GM23338 (cell line): ENCODE results near the gene HEMK1. TPM values are rescaled to one million over a fixed set of nuclear protein-coding genes. Genes with fewer than 3 reads are reported as not detected.

Experiments used
- ATAC-seq: fragments of 200-7000 bp; cut with Tn5 transposase; 3 replicates; pipeline ENCODE4 v1.9.1; 2020
- DNase-seq: peaks from one replicate; pipeline ENCODE4 v3.0.0-alpha.2; 2015; ENCODE audit warnings: low spot score
- H2AFZ ChIP-seq: fragments of 200-600 bp; sonication (generic); 2 replicates; pipeline ENCODE4 v1.8.0; 2016; ENCODE audit warnings: antibody characterized with exemption, mild to moderate bottlenecking, moderate library complexity
- H3F3A ChIP-seq: fragments of 200-600 bp; sonication (generic); replicated peaks from 2 replicates; pipeline ENCODE4 v1.8.0; 2017; ENCODE audit warnings: antibody characterized with exemption, mixed run types, low read depth
- H3K27ac ChIP-seq: fragments of 200-600 bp; sonication (generic); 2 replicates; pipeline ENCODE4 v1.6.1; 2016; ENCODE audit warnings: low read depth
- H3K27me3 ChIP-seq: fragments of 200-600 bp; sonication (generic); 2 replicates; pipeline ENCODE4 v1.8.0; 2016; ENCODE audit warnings: mild to moderate bottlenecking, mixed run types, moderate library complexity; ENCODE audit not compliant: insufficient read depth
- H3K36me3 ChIP-seq: fragments of 200-600 bp; sonication (generic); 2 replicates; pipeline ENCODE4 v1.8.0; 2016; ENCODE audit warnings: mild to moderate bottlenecking; ENCODE audit not compliant: insufficient read depth
- H3K4me1 ChIP-seq: fragments of 200-600 bp; sonication (generic); 2 replicates; pipeline ENCODE4 v1.8.0; 2016; ENCODE audit warnings: mild to moderate bottlenecking, moderate library complexity; ENCODE audit not compliant: insufficient read depth
- H3K4me2 ChIP-seq: fragments of 200-600 bp; sonication (generic); 2 replicates; pipeline ENCODE4 v1.7.1; 2017; ENCODE audit warnings: mixed run types
- H3K4me3 ChIP-seq: fragments of 200-600 bp; sonication (generic); 2 replicates; pipeline ENCODE4 v1.6.1; 2016; ENCODE audit warnings: mixed run types
- H3K79me2 ChIP-seq: fragments of 200-600 bp; sonication (generic); replicated peaks from 2 replicates; pipeline ENCODE4 v1.8.0; 2017; ENCODE audit warnings: mild to moderate bottlenecking; ENCODE audit not compliant: insufficient read depth
- H3K9me2 ChIP-seq: fragments of 200-600 bp; sonication (generic); 2 replicates; pipeline ENCODE4 v1.8.0; 2017; ENCODE audit not compliant: insufficient read depth
- H4K20me1 ChIP-seq: fragments of 200-600 bp; sonication (generic); replicated peaks from 2 replicates; pipeline ENCODE4 v1.8.0; 2017; ENCODE audit warnings: mild to moderate bottlenecking; ENCODE audit not compliant: insufficient read depth
- H3K27ac Mint-ChIP-seq: 2 replicates; pipeline ENCODE4 v1.8.0; 2020; ENCODE audit warnings: inconsistent platforms, mild to moderate bottlenecking, moderate library complexity, mixed read lengths
- H3K27me3 Mint-ChIP-seq: 3 replicates; pipeline ENCODE4 v1.8.0; 2022; ENCODE audit warnings: low read depth, mild to moderate bottlenecking, moderate library complexity, mixed read lengths, inconsistent platforms; ENCODE audit not compliant: insufficient read depth, poor library complexity
- H3K36me3 Mint-ChIP-seq: 3 replicates; pipeline ENCODE4 v1.8.0; 2021; ENCODE audit warnings: low read depth, mild to moderate bottlenecking, inconsistent platforms, moderate library complexity, mixed read lengths
- H3K4me1 Mint-ChIP-seq: 3 replicates; pipeline ENCODE4 v1.8.0; 2020; ENCODE audit warnings: mild to moderate bottlenecking, inconsistent platforms, mixed read lengths
- H3K4me3 Mint-ChIP-seq: 3 replicates; pipeline ENCODE4 v1.8.0; 2021; ENCODE audit warnings: moderate library complexity, mild to moderate bottlenecking, inconsistent platforms, mixed read lengths
- H3K9me3 Mint-ChIP-seq: 3 replicates; pipeline ENCODE4 v1.8.0; 2020; ENCODE audit warnings: moderate library complexity, mild to moderate bottlenecking, inconsistent platforms, mixed read lengths
- EZH2 ChIP-seq: fragments of 200-600 bp; sonication (generic); IDR thresholded peaks from one replicate; pipeline ENCODE4 v1.8.0; 2017; ENCODE audit warnings: antibody characterized with exemption, mild to moderate bottlenecking, low read depth; ENCODE audit not compliant: unreplicated experiment
- EZH2phosphoT487 ChIP-seq: fragments of 200-600 bp; sonication (generic); IDR thresholded peaks from one replicate; pipeline ENCODE4 v1.8.1; 2018; ENCODE audit warnings: antibody characterized with exemption; ENCODE audit not compliant: unreplicated experiment
- JUNB ChIP-seq: IDR thresholded peaks from one replicate; pipeline ENCODE4 v1.6.1; 2016; ENCODE audit warnings: antibody characterized with exemption; ENCODE audit not compliant: unreplicated experiment
- POLR2AphosphoS5 ChIP-seq: IDR thresholded peaks from 2 replicates; pipeline ENCODE4 v1.6.1; 2016; ENCODE audit warnings: antibody characterized with exemption, low read depth
- STAT1 ChIP-seq: IDR thresholded peaks from one replicate; pipeline ENCODE4 v1.6.1; 2016; ENCODE audit warnings: antibody characterized with exemption; ENCODE audit not compliant: unreplicated experiment
- ZNF114 ChIP-seq: fragments of 250-450 bp; sonication (Bioruptor Pico); IDR thresholded peaks from 2 replicates; pipeline ENCODE4 v1.5.0; 2020; ENCODE audit warnings: mild to moderate bottlenecking, moderate library complexity
- ZNF331 ChIP-seq: fragments of 250-450 bp; sonication (Bioruptor Pico); IDR thresholded peaks from 2 replicates; pipeline ENCODE4 v1.5.0; 2020; ENCODE audit warnings: low read depth, mild to moderate bottlenecking, moderate library complexity
- polyA plus RNA-seq: library from polyadenylated mRNA; unstranded; fragments of >200 nt; fragmentation: Nextera tagmentation; extraction: Ambion mirVana; gene quantifications from 2 replicates; pipeline ENCODE4 v1.2.1, GENCODE V29; 2016
- total RNA-seq: library from RNA; depleted of rRNA; stranded (reverse); fragments of >200 nt; shearing (Covaris generic); gene quantifications from 2 replicates; pipeline ENCODE4 v1.2.3, GENCODE V29; 2014
- TF ChIP-seq, protein P1 (sequence below): fragments of 250-450 bp; sonication (Bioruptor Pico); IDR thresholded peaks from 2 replicates; pipeline ENCODE4 v1.5.0; 2020; ENCODE audit warnings: mild to moderate bottlenecking, moderate library complexity
- TF ChIP-seq, protein P2 (sequence below): IDR thresholded peaks from one replicate; pipeline ENCODE4 v1.6.1; 2018; ENCODE audit warnings: antibody characterized with exemption; ENCODE audit not compliant: unreplicated experiment

Gene HEMK1
- total and polyA plus RNA-seq, 2 experiments from 2014 or later = 5.6 to 10.1 TPM

DNA sequence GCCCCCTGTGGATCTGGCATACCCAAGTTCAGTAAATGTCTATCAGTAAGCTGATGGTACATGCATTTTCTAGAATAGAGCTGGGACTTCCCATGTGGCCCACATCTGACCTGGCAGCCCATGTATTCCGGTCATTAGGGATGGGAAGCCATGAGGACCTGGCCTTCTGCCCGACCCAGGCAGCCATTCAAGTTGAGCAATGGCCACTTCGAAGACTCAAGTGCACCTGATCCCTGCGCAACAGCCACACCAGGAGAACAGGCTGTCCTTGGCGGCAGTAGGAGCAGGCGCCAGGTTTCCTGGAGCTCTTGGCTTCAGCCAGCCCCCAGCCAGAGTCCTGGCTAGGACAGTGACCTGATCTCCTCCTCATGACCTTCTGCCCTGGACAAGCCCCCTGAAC, 14.6 kb downstream of the HEMK1 start:
- H3K27ac Mint-ChIP-seq = no peak overlapping the region
- Histone ChIP-seq H3K27me3 (no peaks in the 10 kb centered on the region), H3K36me3 (no peaks in the 10 kb centered on the region), H3K4me1 (no peaks in the 10 kb centered on the region), H3F3A (no peaks in the 10 kb centered on the region), H3K9me2 (no peaks in the 10 kb centered on the region), H3K79me2 (no peaks in the 10 kb centered on the region), H3K4me2 (no peak overlapping the region), H3K4me3 (no peak overlapping the region), H2AFZ (no peak overlapping the region), H4K20me1 (no peaks in the 10 kb centered on the region; the same call in 1 of the 2 replicates), H3K27ac (peak overlapping the region; percentile 63; the same call in 1 of the 2 replicates)
- peaks cover 3% of the 10 kb centered on the region; the same call in 2 of the 3 replicates for H3K36me3 Mint-ChIP-seq
- TF ChIP-seq EZH2 (no peak), JUNB (no peak), POLR2AphosphoS5 (no peak), EZH2phosphoT487 (no peak), ZNF331 (CRISPR knock-in tag) (no peak), STAT1 (no peak), ZNF114 (CRISPR knock-in tag) (no peak)
- TF ChIP-seq, protein P1, sequence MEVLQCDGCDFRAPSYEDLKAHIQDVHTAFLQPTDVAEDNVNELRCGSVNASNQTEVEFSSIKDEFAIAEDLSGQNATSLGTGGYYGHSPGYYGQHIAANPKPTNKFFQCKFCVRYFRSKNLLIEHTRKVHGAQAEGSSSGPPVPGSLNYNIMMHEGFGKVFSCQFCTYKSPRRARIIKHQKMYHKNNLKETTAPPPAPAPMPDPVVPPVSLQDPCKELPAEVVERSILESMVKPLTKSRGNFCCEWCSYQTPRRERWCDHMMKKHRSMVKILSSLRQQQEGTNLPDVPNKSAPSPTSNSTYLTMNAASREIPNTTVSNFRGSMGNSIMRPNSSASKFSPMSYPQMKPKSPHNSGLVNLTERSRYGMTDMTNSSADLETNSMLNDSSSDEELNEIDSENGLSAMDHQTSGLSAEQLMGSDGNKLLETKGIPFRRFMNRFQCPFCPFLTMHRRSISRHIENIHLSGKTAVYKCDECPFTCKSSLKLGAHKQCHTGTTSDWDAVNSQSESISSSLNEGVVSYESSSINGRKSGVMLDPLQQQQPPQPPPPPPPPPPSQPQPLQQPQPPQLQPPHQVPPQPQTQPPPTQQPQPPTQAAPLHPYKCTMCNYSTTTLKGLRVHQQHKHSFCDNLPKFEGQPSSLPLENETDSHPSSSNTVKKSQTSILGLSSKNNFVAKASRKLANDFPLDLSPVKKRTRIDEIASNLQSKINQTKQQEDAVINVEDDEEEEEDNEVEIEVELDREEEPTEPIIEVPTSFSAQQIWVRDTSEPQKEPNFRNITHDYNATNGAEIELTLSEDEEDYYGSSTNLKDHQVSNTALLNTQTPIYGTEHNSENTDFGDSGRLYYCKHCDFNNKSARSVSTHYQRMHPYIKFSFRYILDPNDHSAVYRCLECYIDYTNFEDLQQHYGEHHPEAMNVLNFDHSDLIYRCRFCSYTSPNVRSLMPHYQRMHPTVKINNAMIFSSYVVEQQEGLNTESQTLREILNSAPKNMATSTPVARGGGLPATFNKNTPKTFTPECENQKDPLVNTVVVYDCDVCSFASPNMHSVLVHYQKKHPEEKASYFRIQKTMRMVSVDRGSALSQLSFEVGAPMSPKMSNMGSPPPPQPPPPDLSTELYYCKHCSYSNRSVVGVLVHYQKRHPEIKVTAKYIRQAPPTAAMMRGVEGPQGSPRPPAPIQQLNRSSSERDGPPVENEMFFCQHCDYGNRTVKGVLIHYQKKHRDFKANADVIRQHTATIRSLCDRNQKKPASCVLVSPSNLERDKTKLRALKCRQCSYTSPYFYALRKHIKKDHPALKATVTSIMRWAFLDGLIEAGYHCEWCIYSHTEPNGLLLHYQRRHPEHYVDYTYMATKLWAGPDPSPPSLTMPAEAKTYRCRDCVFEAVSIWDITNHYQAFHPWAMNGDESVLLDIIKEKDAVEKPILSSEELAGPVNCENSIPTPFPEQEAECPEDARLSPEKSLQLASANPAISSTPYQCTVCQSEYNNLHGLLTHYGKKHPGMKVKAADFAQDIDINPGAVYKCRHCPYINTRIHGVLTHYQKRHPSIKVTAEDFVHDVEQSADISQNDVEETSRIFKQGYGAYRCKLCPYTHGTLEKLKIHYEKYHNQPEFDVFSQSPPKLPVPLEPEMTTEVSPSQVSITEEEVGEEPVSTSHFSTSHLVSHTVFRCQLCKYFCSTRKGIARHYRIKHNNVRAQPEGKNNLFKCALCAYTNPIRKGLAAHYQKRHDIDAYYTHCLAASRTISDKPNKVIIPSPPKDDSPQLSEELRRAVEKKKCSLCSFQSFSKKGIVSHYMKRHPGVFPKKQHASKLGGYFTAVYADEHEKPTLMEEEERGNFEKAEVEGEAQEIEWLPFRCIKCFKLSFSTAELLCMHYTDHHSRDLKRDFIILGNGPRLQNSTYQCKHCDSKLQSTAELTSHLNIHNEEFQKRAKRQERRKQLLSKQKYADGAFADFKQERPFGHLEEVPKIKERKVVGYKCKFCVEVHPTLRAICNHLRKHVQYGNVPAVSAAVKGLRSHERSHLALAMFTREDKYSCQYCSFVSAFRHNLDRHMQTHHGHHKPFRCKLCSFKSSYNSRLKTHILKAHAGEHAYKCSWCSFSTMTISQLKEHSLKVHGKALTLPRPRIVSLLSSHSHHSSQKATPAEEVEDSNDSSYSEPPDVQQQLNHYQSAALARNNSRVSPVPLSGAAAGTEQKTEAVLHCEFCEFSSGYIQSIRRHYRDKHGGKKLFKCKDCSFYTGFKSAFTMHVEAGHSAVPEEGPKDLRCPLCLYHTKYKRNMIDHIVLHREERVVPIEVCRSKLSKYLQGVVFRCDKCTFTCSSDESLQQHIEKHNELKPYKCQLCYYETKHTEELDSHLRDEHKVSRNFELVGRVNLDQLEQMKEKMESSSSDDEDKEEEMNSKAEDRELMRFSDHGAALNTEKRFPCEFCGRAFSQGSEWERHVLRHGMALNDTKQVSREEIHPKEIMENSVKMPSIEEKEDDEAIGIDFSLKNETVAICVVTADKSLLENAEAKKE = no peak
- TF ChIP-seq, protein P2, sequence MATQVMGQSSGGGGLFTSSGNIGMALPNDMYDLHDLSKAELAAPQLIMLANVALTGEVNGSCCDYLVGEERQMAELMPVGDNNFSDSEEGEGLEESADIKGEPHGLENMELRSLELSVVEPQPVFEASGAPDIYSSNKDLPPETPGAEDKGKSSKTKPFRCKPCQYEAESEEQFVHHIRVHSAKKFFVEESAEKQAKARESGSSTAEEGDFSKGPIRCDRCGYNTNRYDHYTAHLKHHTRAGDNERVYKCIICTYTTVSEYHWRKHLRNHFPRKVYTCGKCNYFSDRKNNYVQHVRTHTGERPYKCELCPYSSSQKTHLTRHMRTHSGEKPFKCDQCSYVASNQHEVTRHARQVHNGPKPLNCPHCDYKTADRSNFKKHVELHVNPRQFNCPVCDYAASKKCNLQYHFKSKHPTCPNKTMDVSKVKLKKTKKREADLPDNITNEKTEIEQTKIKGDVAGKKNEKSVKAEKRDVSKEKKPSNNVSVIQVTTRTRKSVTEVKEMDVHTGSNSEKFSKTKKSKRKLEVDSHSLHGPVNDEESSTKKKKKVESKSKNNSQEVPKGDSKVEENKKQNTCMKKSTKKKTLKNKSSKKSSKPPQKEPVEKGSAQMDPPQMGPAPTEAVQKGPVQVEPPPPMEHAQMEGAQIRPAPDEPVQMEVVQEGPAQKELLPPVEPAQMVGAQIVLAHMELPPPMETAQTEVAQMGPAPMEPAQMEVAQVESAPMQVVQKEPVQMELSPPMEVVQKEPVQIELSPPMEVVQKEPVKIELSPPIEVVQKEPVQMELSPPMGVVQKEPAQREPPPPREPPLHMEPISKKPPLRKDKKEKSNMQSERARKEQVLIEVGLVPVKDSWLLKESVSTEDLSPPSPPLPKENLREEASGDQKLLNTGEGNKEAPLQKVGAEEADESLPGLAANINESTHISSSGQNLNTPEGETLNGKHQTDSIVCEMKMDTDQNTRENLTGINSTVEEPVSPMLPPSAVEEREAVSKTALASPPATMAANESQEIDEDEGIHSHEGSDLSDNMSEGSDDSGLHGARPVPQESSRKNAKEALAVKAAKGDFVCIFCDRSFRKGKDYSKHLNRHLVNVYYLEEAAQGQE = no peak
- ATAC-seq (no peak), DNase-seq (no peak)
- no peak overlapping the region for H3K4me3 Mint-ChIP-seq
- H3K4me1 Mint-ChIP-seq = peaks cover 6% of the 10 kb centered on the region
- H3K27me3 Mint-ChIP-seq = no peaks in the 10 kb centered on the region
- no peaks in the 10 kb centered on the region for H3K9me3 Mint-ChIP-seq
